ENCODE results near the gene ETDA. TPM values are rescaled to one million over a fixed set of nuclear protein-coding genes. Genes with fewer than 3 reads are reported as not detected.

ETDA gene
- total RNA-seq, 1 experiment from 2014 or later, result not detected

Other genes starting within 250 kb of the ETDA start
- gene RTL8B, start 229.5 kb upstream of the ETDA start, total RNA-seq (2021; ENCODE audit: unreplicated experiment), result not detected
- gene RTL8C, start 219.7 kb upstream of the ETDA start, total RNA-seq (2021; ENCODE audit: unreplicated experiment), result 40.3 TPM
- 54.8 TPM for gene RTL8A, start 199.9 kb upstream of the ETDA start, total RNA-seq (2021; ENCODE audit: unreplicated experiment)
- gene SMIM10L2B, start 153.3 kb upstream of the ETDA start, total RNA-seq (2021; ENCODE audit: unreplicated experiment), result 0.39 TPM
- gene ETDB, start 131.5 kb upstream of the ETDA start, total RNA-seq (2021; ENCODE audit: unreplicated experiment), result not detected
- not detected for gene CT55, start 80.7 kb upstream of the ETDA start, total RNA-seq (2021; ENCODE audit: unreplicated experiment)
- not detected for gene ETDC, start 57.4 kb downstream of the ETDA start, total RNA-seq (2021; ENCODE audit: unreplicated experiment)
- gene ZNF75D, start 92.0 kb downstream of the ETDA start, total RNA-seq (2021; ENCODE audit: unreplicated experiment), result 4.4 TPM
- gene ZNF449, start 92.7 kb downstream of the ETDA start, total RNA-seq (2021; ENCODE audit: unreplicated experiment), result 4.7 TPM
- gene SMIM10L2A, start 169.9 kb downstream of the ETDA start, total RNA-seq (2021; ENCODE audit: unreplicated experiment), result 1.5 TPM